GM23338 (cell line): Measurements from ENCODE around the gene CXCL9. TPM values are rescaled to one million over a fixed set of nuclear protein-coding genes. Genes with fewer than 3 reads are reported as not detected.

ENCODE experiments used
- ATAC-seq: fragments of 200-7000 bp; cut with Tn5 transposase; 3 replicates; pipeline ENCODE4 v1.9.1; 2020
- DNase-seq: peaks from one replicate; pipeline ENCODE4 v3.0.0-alpha.2; 2015; ENCODE audit warnings: low spot score
- H2AFZ ChIP-seq: fragments of 200-600 bp; sonication (generic); 2 replicates; pipeline ENCODE4 v1.8.0; 2016; ENCODE audit warnings: antibody characterized with exemption, mild to moderate bottlenecking, moderate library complexity
- H3F3A ChIP-seq: fragments of 200-600 bp; sonication (generic); replicated peaks from 2 replicates; pipeline ENCODE4 v1.8.0; 2017; ENCODE audit warnings: antibody characterized with exemption, mixed run types, low read depth
- H3K27ac ChIP-seq: fragments of 200-600 bp; sonication (generic); 2 replicates; pipeline ENCODE4 v1.6.1; 2016; ENCODE audit warnings: low read depth
- H3K27me3 ChIP-seq: fragments of 200-600 bp; sonication (generic); 2 replicates; pipeline ENCODE4 v1.8.0; 2016; ENCODE audit warnings: mild to moderate bottlenecking, mixed run types, moderate library complexity; ENCODE audit not compliant: insufficient read depth
- H3K36me3 ChIP-seq: fragments of 200-600 bp; sonication (generic); 2 replicates; pipeline ENCODE4 v1.8.0; 2016; ENCODE audit warnings: mild to moderate bottlenecking; ENCODE audit not compliant: insufficient read depth
- H3K4me1 ChIP-seq: fragments of 200-600 bp; sonication (generic); 2 replicates; pipeline ENCODE4 v1.8.0; 2016; ENCODE audit warnings: mild to moderate bottlenecking, moderate library complexity; ENCODE audit not compliant: insufficient read depth
- H3K4me2 ChIP-seq: fragments of 200-600 bp; sonication (generic); 2 replicates; pipeline ENCODE4 v1.7.1; 2017; ENCODE audit warnings: mixed run types
- H3K4me3 ChIP-seq: fragments of 200-600 bp; sonication (generic); 2 replicates; pipeline ENCODE4 v1.6.1; 2016; ENCODE audit warnings: mixed run types
- H3K79me2 ChIP-seq: fragments of 200-600 bp; sonication (generic); replicated peaks from 2 replicates; pipeline ENCODE4 v1.8.0; 2017; ENCODE audit warnings: mild to moderate bottlenecking; ENCODE audit not compliant: insufficient read depth
- H3K9me2 ChIP-seq: fragments of 200-600 bp; sonication (generic); 2 replicates; pipeline ENCODE4 v1.8.0; 2017; ENCODE audit not compliant: insufficient read depth
- H4K20me1 ChIP-seq: fragments of 200-600 bp; sonication (generic); replicated peaks from 2 replicates; pipeline ENCODE4 v1.8.0; 2017; ENCODE audit warnings: mild to moderate bottlenecking; ENCODE audit not compliant: insufficient read depth
- H3K27ac Mint-ChIP-seq: 2 replicates; pipeline ENCODE4 v1.8.0; 2020; ENCODE audit warnings: inconsistent platforms, mild to moderate bottlenecking, moderate library complexity, mixed read lengths
- H3K27me3 Mint-ChIP-seq: 3 replicates; pipeline ENCODE4 v1.8.0; 2022; ENCODE audit warnings: low read depth, mild to moderate bottlenecking, moderate library complexity, mixed read lengths, inconsistent platforms; ENCODE audit not compliant: insufficient read depth, poor library complexity
- H3K36me3 Mint-ChIP-seq: 3 replicates; pipeline ENCODE4 v1.8.0; 2021; ENCODE audit warnings: low read depth, mild to moderate bottlenecking, inconsistent platforms, moderate library complexity, mixed read lengths
- H3K4me1 Mint-ChIP-seq: 3 replicates; pipeline ENCODE4 v1.8.0; 2020; ENCODE audit warnings: mild to moderate bottlenecking, inconsistent platforms, mixed read lengths
- H3K4me3 Mint-ChIP-seq: 3 replicates; pipeline ENCODE4 v1.8.0; 2021; ENCODE audit warnings: moderate library complexity, mild to moderate bottlenecking, inconsistent platforms, mixed read lengths
- H3K9me3 Mint-ChIP-seq: 3 replicates; pipeline ENCODE4 v1.8.0; 2020; ENCODE audit warnings: moderate library complexity, mild to moderate bottlenecking, inconsistent platforms, mixed read lengths
- CREB1 ChIP-seq: fragments of 250-450 bp; sonication (Bioruptor Pico); IDR thresholded peaks from 2 replicates; pipeline ENCODE4 v1.5.0; 2020; ENCODE audit warnings: low read depth, mild to moderate bottlenecking, moderate library complexity
- EZH2 ChIP-seq: fragments of 200-600 bp; sonication (generic); IDR thresholded peaks from one replicate; pipeline ENCODE4 v1.8.0; 2017; ENCODE audit warnings: antibody characterized with exemption, mild to moderate bottlenecking, low read depth; ENCODE audit not compliant: unreplicated experiment
- EZH2phosphoT487 ChIP-seq: fragments of 200-600 bp; sonication (generic); IDR thresholded peaks from one replicate; pipeline ENCODE4 v1.8.1; 2018; ENCODE audit warnings: antibody characterized with exemption; ENCODE audit not compliant: unreplicated experiment
- JUNB ChIP-seq: IDR thresholded peaks from one replicate; pipeline ENCODE4 v1.6.1; 2016; ENCODE audit warnings: antibody characterized with exemption; ENCODE audit not compliant: unreplicated experiment
- NANOG ChIP-seq: IDR thresholded peaks from 2 replicates; pipeline ENCODE4 v1.6.1; 2016; ENCODE audit warnings: antibody characterized with exemption, borderline replicate concordance
- POLR2AphosphoS5 ChIP-seq: IDR thresholded peaks from 2 replicates; pipeline ENCODE4 v1.6.1; 2016; ENCODE audit warnings: antibody characterized with exemption, low read depth
- REST ChIP-seq: IDR thresholded peaks from one replicate; pipeline ENCODE4 v1.6.1; 2018; ENCODE audit warnings: antibody characterized with exemption; ENCODE audit not compliant: unreplicated experiment
- STAT1 ChIP-seq: IDR thresholded peaks from one replicate; pipeline ENCODE4 v1.6.1; 2016; ENCODE audit warnings: antibody characterized with exemption; ENCODE audit not compliant: unreplicated experiment
- ZNF114 ChIP-seq: fragments of 250-450 bp; sonication (Bioruptor Pico); IDR thresholded peaks from 2 replicates; pipeline ENCODE4 v1.5.0; 2020; ENCODE audit warnings: mild to moderate bottlenecking, moderate library complexity
- ZNF331 ChIP-seq: fragments of 250-450 bp; sonication (Bioruptor Pico); IDR thresholded peaks from 2 replicates; pipeline ENCODE4 v1.5.0; 2020; ENCODE audit warnings: low read depth, mild to moderate bottlenecking, moderate library complexity
- polyA plus RNA-seq: library from polyadenylated mRNA; unstranded; fragments of >200 nt; fragmentation: Nextera tagmentation; extraction: Ambion mirVana; gene quantifications from 2 replicates; pipeline ENCODE4 v1.2.1, GENCODE V29; 2016
- total RNA-seq: library from RNA; depleted of rRNA; stranded (reverse); fragments of >200 nt; shearing (Covaris generic); gene quantifications from 2 replicates; pipeline ENCODE4 v1.2.3, GENCODE V29; 2014
- TF ChIP-seq, protein P1 (sequence below), 2 experiments: fragments of 200-600 bp in 1 of 2; sonication (generic) in 1 of 2; conservative IDR thresholded peaks; 2 replicates each; pipeline versions ENCODE4 v1.5.1 to v1.6.1; 2016 to 2017; ENCODE audit warnings: antibody characterized with exemption in 2 of 2, low read depth in 2 of 2, mild to moderate bottlenecking in 2 of 2, moderate library complexity in 1 of 2
- TF ChIP-seq, protein P2 (sequence below): IDR thresholded peaks from 2 replicates; pipeline ENCODE4 v1.6.1; 2016; ENCODE audit warnings: antibody characterized with exemption
- TF ChIP-seq, protein P3 (sequence below): fragments of 250-450 bp; sonication (Bioruptor Pico); IDR thresholded peaks from 2 replicates; pipeline ENCODE4 v1.5.0; 2020; ENCODE audit warnings: mild to moderate bottlenecking, moderate library complexity

Gene CXCL9
- total and polyA plus RNA-seq, 2 experiments from 2014 or later = not detected

DNA sequence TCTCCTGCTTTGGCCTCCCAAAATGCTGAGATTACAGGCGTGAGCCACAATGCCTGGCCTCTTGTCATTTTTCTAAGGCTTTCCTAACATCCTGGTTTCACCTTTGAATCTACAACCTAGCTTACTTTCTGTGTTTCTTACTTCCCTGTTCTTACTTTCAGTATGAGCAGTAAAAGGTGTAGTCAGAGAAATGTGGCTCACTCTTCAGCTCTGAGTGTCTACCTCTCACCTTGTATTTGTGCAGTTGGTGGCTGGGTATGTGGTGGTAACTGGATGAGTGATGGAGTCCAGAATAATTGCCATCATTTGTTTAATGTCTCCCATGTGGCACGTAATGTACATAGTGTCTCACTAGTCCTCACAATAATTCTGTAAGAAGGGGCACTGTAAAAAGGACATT, 47.7 kb upstream of the CXCL9 start:
- no peaks in the 10 kb centered on the region for H3K36me3 Mint-ChIP-seq
- no peaks in the 10 kb centered on the region for H4K20me1 ChIP-seq
- H3K27me3 ChIP-seq = no peaks in the 10 kb centered on the region
- peak overlapping the region; percentile 62 for H3K4me2 ChIP-seq
- H3K27ac ChIP-seq = peak overlapping the region; percentile 70; the same call in 1 of the 2 replicates
- no peaks in the 10 kb centered on the region for H3K9me3 Mint-ChIP-seq
- H3K36me3 ChIP-seq = no peaks in the 10 kb centered on the region
- peak overlapping the region; percentile 83; the same call in 1 of the 2 replicates for H2AFZ ChIP-seq
- peaks cover 24% of the 10 kb centered on the region for H3K4me1 ChIP-seq
- H3K4me3 ChIP-seq = no peak overlapping the region
- no peaks in the 10 kb centered on the region for H3K9me2 ChIP-seq
- DNase-seq (no peak), ATAC-seq (no peak; the same call in 2 of the 3 replicates)
- peaks cover 6% of the 10 kb centered on the region for H3K27me3 Mint-ChIP-seq
- H3F3A ChIP-seq = no peaks in the 10 kb centered on the region
- H3K4me1 Mint-ChIP-seq = peaks cover 27% of the 10 kb centered on the region
- no peak for TF ChIP-seq REST
- TF ChIP-seq JUNB = no peak
- TF ChIP-seq, protein P1, sequence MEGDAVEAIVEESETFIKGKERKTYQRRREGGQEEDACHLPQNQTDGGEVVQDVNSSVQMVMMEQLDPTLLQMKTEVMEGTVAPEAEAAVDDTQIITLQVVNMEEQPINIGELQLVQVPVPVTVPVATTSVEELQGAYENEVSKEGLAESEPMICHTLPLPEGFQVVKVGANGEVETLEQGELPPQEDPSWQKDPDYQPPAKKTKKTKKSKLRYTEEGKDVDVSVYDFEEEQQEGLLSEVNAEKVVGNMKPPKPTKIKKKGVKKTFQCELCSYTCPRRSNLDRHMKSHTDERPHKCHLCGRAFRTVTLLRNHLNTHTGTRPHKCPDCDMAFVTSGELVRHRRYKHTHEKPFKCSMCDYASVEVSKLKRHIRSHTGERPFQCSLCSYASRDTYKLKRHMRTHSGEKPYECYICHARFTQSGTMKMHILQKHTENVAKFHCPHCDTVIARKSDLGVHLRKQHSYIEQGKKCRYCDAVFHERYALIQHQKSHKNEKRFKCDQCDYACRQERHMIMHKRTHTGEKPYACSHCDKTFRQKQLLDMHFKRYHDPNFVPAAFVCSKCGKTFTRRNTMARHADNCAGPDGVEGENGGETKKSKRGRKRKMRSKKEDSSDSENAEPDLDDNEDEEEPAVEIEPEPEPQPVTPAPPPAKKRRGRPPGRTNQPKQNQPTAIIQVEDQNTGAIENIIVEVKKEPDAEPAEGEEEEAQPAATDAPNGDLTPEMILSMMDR (conservative IDR thresholded peaks at IDR 0.05; ENCODE audit: low read depth in 2 of 2) = no peak
- no peak for TF ChIP-seq NANOG
- no peak for TF ChIP-seq ZNF114 (CRISPR knock-in tag)
- no peak for TF ChIP-seq STAT1
- no peak for TF ChIP-seq POLR2AphosphoS5
- no peak for TF ChIP-seq EZH2
- TF ChIP-seq, protein P2, sequence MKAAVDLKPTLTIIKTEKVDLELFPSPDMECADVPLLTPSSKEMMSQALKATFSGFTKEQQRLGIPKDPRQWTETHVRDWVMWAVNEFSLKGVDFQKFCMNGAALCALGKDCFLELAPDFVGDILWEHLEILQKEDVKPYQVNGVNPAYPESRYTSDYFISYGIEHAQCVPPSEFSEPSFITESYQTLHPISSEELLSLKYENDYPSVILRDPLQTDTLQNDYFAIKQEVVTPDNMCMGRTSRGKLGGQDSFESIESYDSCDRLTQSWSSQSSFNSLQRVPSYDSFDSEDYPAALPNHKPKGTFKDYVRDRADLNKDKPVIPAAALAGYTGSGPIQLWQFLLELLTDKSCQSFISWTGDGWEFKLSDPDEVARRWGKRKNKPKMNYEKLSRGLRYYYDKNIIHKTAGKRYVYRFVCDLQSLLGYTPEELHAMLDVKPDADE = no peak
- TF ChIP-seq EZH2phosphoT487 = no peak
- TF ChIP-seq CREB1 (CRISPR knock-in tag) = no peak
- TF ChIP-seq ZNF331 = no peak
- TF ChIP-seq, protein P3, sequence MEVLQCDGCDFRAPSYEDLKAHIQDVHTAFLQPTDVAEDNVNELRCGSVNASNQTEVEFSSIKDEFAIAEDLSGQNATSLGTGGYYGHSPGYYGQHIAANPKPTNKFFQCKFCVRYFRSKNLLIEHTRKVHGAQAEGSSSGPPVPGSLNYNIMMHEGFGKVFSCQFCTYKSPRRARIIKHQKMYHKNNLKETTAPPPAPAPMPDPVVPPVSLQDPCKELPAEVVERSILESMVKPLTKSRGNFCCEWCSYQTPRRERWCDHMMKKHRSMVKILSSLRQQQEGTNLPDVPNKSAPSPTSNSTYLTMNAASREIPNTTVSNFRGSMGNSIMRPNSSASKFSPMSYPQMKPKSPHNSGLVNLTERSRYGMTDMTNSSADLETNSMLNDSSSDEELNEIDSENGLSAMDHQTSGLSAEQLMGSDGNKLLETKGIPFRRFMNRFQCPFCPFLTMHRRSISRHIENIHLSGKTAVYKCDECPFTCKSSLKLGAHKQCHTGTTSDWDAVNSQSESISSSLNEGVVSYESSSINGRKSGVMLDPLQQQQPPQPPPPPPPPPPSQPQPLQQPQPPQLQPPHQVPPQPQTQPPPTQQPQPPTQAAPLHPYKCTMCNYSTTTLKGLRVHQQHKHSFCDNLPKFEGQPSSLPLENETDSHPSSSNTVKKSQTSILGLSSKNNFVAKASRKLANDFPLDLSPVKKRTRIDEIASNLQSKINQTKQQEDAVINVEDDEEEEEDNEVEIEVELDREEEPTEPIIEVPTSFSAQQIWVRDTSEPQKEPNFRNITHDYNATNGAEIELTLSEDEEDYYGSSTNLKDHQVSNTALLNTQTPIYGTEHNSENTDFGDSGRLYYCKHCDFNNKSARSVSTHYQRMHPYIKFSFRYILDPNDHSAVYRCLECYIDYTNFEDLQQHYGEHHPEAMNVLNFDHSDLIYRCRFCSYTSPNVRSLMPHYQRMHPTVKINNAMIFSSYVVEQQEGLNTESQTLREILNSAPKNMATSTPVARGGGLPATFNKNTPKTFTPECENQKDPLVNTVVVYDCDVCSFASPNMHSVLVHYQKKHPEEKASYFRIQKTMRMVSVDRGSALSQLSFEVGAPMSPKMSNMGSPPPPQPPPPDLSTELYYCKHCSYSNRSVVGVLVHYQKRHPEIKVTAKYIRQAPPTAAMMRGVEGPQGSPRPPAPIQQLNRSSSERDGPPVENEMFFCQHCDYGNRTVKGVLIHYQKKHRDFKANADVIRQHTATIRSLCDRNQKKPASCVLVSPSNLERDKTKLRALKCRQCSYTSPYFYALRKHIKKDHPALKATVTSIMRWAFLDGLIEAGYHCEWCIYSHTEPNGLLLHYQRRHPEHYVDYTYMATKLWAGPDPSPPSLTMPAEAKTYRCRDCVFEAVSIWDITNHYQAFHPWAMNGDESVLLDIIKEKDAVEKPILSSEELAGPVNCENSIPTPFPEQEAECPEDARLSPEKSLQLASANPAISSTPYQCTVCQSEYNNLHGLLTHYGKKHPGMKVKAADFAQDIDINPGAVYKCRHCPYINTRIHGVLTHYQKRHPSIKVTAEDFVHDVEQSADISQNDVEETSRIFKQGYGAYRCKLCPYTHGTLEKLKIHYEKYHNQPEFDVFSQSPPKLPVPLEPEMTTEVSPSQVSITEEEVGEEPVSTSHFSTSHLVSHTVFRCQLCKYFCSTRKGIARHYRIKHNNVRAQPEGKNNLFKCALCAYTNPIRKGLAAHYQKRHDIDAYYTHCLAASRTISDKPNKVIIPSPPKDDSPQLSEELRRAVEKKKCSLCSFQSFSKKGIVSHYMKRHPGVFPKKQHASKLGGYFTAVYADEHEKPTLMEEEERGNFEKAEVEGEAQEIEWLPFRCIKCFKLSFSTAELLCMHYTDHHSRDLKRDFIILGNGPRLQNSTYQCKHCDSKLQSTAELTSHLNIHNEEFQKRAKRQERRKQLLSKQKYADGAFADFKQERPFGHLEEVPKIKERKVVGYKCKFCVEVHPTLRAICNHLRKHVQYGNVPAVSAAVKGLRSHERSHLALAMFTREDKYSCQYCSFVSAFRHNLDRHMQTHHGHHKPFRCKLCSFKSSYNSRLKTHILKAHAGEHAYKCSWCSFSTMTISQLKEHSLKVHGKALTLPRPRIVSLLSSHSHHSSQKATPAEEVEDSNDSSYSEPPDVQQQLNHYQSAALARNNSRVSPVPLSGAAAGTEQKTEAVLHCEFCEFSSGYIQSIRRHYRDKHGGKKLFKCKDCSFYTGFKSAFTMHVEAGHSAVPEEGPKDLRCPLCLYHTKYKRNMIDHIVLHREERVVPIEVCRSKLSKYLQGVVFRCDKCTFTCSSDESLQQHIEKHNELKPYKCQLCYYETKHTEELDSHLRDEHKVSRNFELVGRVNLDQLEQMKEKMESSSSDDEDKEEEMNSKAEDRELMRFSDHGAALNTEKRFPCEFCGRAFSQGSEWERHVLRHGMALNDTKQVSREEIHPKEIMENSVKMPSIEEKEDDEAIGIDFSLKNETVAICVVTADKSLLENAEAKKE = no peak
- no peak overlapping the region; the same call in 1 of the 2 replicates for H3K27ac Mint-ChIP-seq
- no peaks in the 10 kb centered on the region for H3K79me2 ChIP-seq
- H3K4me3 Mint-ChIP-seq = no peak overlapping the region
